Kidney (tissue), 14 donors: ENCODE measurements around the gene CWC22. TPM values are rescaled to one million over a fixed set of nuclear protein-coding genes. Genes with fewer than 3 reads are reported as not detected.

Source experiments
- DNase-seq, 5 donors: peaks; one replicate each; pipeline ENCODE4 v3.0.0-alpha.2; 2013 to 2020
- FAIRE-seq: peaks from 2 replicates; lab custom pipeline; 2012; peaks lifted over from hg19 to GRCh38; lab: Jason Lieb, UNC
- H3K27ac ChIP-seq, 2 donors: one replicate each; pipeline ENCODE4 v1.7.0; 2013; ENCODE audit warnings: low read depth in 2 of 2, low read length in 2 of 2, inconsistent platforms in 1 of 2
- H3K27me3 ChIP-seq: one replicate; pipeline ENCODE4 v1.7.1; 2013; ENCODE audit warnings: low read length, inconsistent platforms; ENCODE audit not compliant: control insufficient read depth, insufficient read depth
- H3K36me3 ChIP-seq, 3 donors: one replicate each; pipeline versions ENCODE4 v1.7.0 to v1.7.1; 2013; ENCODE audit warnings: low read length in 3 of 3, control low read depth in 1 of 3, inconsistent platforms in 1 of 3; ENCODE audit not compliant: insufficient read depth in 3 of 3, control insufficient read depth in 2 of 3
- H3K4me1 ChIP-seq, 3 donors: one replicate each; pipeline versions ENCODE4 v1.7.0 to v1.7.1; 2013; ENCODE audit warnings: low read length in 3 of 3, inconsistent platforms in 1 of 3, low read depth in 1 of 3; ENCODE audit not compliant: control insufficient read depth in 2 of 3, insufficient read depth in 2 of 3
- H3K4me3 ChIP-seq, 3 donors: one replicate each; pipeline versions ENCODE4 v1.7.0 to v1.8.1; 2013; ENCODE audit warnings: low read length in 3 of 3, control low read depth in 1 of 3, inconsistent platforms in 1 of 3
- H3K9ac ChIP-seq, 3 donors: one replicate each; pipeline versions ENCODE4 v1.7.0 to v1.7.1; 2013; ENCODE audit warnings: low read length in 3 of 3, control low read depth in 1 of 3, inconsistent platforms in 1 of 3
- H3K9me3 ChIP-seq, 3 donors: one replicate each; pipeline versions ENCODE4 v1.7.0 to v1.7.1; 2013; ENCODE audit warnings: low read length in 3 of 3, control low read depth in 1 of 3, inconsistent platforms in 1 of 3; ENCODE audit not compliant: control insufficient read depth in 2 of 3, insufficient read depth in 1 of 3
- CTCF ChIP-seq: IDR thresholded peaks from 3 replicates; pipeline ENCODE4 v1.5.1; 2012; ENCODE audit warnings: mild to moderate bottlenecking, moderate library complexity, borderline replicate concordance; ENCODE audit not compliant: insufficient read depth; ENCODE audit errors: extremely low read depth
- intact Hi-C: fragments of 100-400 bp; cut with DNase I; formaldehyde crosslinking; loops from one replicate; pipeline ENCODE4 v1.11.1; 2022
- polyA plus RNA-seq: library from polyadenylated mRNA; stranded (reverse); fragments of 350-450 nt; fragmentation: Illumina TruSeq; extraction: RNeasy Lipid Tissue Mini Kit (QIAGEN cat#74804); gene quantifications from one replicate; pipeline ENCODE4 v1.2.3, GENCODE V29; 2014; ENCODE audit warnings: low read depth, low replicate concordance; ENCODE audit not compliant: insufficient read depth
- total RNA-seq: library from RNA; stranded (reverse); fragmentation: NEBNext Ultra II Directional; extraction: Animal tissue kit (Norgen Biotek cat#: 25700); gene quantifications from one replicate; pipeline ENCODE4 v1.2.1, GENCODE V29; 2021
- donor health status: control.
- donor health status: control.
- donor health status: control.
- donor health status: control.
- donor health status: control.
- donor health status: DM: yes; HTN: yes; CAD: no.
- donor health status: Normal renal cell carcinoma (clear cell type).

The CWC22 gene
- total and polyA plus RNA-seq, 2 donors from 2014 or later = 10.3 to 20.6 TPM

DNA sequence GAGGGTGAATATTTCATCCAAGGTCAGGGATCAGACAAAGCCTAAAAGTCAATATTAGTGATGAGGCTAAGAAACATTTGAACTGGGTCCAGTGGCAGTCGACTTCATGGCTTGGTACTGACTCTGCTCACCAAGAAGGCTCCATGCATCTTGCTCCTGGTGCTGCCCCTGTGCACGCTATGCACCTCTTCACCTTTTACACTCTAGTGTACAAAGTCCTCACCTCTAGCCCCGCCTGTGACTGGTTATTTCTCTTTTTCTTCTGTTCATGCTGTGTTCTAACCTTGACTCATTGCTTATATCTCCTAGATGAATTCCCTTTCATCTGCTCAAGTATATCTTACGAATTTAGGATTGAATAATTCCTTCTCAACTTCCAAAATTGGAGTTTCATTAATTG, 93.3 kb downstream of the CWC22 start:
- Histone ChIP-seq H3K4me3 (no peak overlapping the region), H3K36me3 (no peaks in the 10 kb centered on the region), H3K9me3 (no peaks in the 10 kb centered on the region), H3K4me1 (no peaks in the 10 kb centered on the region), H3K9ac (no peak overlapping the region), H3K27me3 (no peaks in the 10 kb centered on the region), H3K27ac (no peak overlapping the region)
- TF ChIP-seq CTCF = no peak
- FAIRE-seq (no peak), DNase-seq (no peak)
- intact Hi-C loops = no loop called here

- Histone ChIP-seq H3K9ac (no peak overlapping the region), H3K9me3 (no peaks in the 10 kb centered on the region), H3K36me3 (no peaks in the 10 kb centered on the region), H3K4me3 (no peak overlapping the region), H3K27ac (no peak overlapping the region), H3K27me3 (no peaks in the 10 kb centered on the region), H3K4me1 (no peaks in the 10 kb centered on the region)
- intact Hi-C loops = no loop called here
- no peak for FAIRE-seq
- no peak for DNase-seq
- TF ChIP-seq CTCF = no peak
Observed at GRCh38 chr2:179911569-179911968, 95.5 kb downstream of the CWC22 start.

DNA sequence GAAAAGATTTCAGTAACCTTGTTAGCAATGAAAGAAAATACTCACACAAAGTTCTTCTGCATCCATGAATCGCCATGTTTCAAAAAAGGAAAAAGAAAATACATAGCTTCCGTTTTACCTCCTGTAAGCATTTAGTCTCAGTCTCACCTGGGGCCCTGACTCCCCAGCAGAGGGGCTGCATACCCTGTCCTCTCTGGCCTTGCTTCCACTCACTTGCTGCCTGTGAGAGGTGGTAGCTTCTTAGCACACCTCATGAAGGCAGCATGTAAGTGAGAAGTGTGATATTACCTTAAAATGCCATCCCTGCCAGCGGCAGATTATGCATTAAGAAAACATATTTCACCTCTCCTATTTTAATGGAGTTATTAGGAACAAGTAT, 96.4 kb downstream of the CWC22 start:
- no peak for FAIRE-seq
- intact Hi-C loops = no loop called here
- TF ChIP-seq CTCF = no peak

More for the DNA sequence above, 96.4 kb downstream of the CWC22 start:
- no peaks in the 10 kb centered on the region for H3K4me1 ChIP-seq
- H3K4me3 ChIP-seq = no peak overlapping the region
- DNase-seq = no peak
- no peak overlapping the region for H3K27ac ChIP-seq
- no peaks in the 10 kb centered on the region for H3K36me3 ChIP-seq
- H3K9ac ChIP-seq = no peak overlapping the region
- H3K9me3 ChIP-seq = no peaks in the 10 kb centered on the region
- H3K27me3 ChIP-seq = no peaks in the 10 kb centered on the region
